ENCODE results near the gene EML3. TPM values are rescaled to one million over a fixed set of nuclear protein-coding genes. Genes with fewer than 3 reads are reported as not detected.

Gene EML3
- total and polyA plus RNA-seq, 2 of the 13 experiments (the other 11 are each of a cell fraction or from before 2014, with no cell fraction given), result 10.6 to 12.3 TPM

- TF ChIP-seq ZNF20 (CRISPR knock-in tag; IDR thresholded peaks at IDR 0.05), result peak; percentile 73; the same call in 1 of the 2 replicates
- TF ChIP-seq ZNF777 (CRISPR knock-in tag; IDR thresholded peaks at IDR 0.05), result peak; percentile 88
- 0 out of 2 replicates have a peak, but pooled peaks have one; percentile 56 for TF ChIP-seq ZNF17 (CRISPR knock-in tag; IDR thresholded peaks at IDR 0.05)
- no peak for TF ChIP-seq PRMT3 (CRISPR knock-in tag; IDR thresholded peaks at IDR 0.05; ENCODE audit: borderline replicate concordance, low read depth)
- 0 out of 2 replicates have a peak, but pooled peaks have one; percentile 40 for TF ChIP-seq ZNF83 (CRISPR knock-in tag; IDR thresholded peaks at IDR 0.05; ENCODE audit: borderline replicate concordance)
- TF ChIP-seq NFE2L1 (CRISPR knock-in tag; IDR thresholded peaks at IDR 0.05; ENCODE audit: borderline replicate concordance), result no peak
- TF ChIP-seq ZFP62 (CRISPR knock-in tag; IDR thresholded peaks at IDR 0.05), result no peak
- TF ChIP-seq SKIL (CRISPR knock-in tag; IDR thresholded peaks at IDR 0.05; ENCODE audit: borderline replicate concordance), result no peak
- peak; percentile 90 for TF ChIP-seq MAX (IDR thresholded peaks at IDR 0.05)
- peak; percentile 77; the same call in 1 of the 2 replicates for TF ChIP-seq YEATS4 (CRISPR knock-in tag; IDR thresholded peaks at IDR 0.05; ENCODE audit: borderline replicate concordance)
- TF ChIP-seq KDM1A (CRISPR knock-in tag; IDR thresholded peaks at IDR 0.05), result no peak
- no peak for TF ChIP-seq NCOA2 (CRISPR knock-in tag; IDR thresholded peaks at IDR 0.05)
- TF ChIP-seq GABPB1 (CRISPR knock-in tag; IDR thresholded peaks at IDR 0.05), result peak; percentile 84
- TF ChIP-seq PHF8 (CRISPR knock-in tag; IDR thresholded peaks at IDR 0.05), result no peak
- peak; percentile 66; the same call in 1 of the 2 replicates for TF ChIP-seq THAP8 (CRISPR knock-in tag; IDR thresholded peaks at IDR 0.05; ENCODE audit: borderline replicate concordance)
- no peak; the same call in 1 of the 2 replicates for TF ChIP-seq ZNF709 (CRISPR knock-in tag; IDR thresholded peaks at IDR 0.05)
- TF ChIP-seq FOXO1 (CRISPR knock-in tag; IDR thresholded peaks at IDR 0.05), result no peak
- no peak for TF ChIP-seq CHD2 (IDR thresholded peaks at IDR 0.05; ENCODE audit: low read depth, low read length)
- no peak for TF ChIP-seq ESRRA (CRISPR knock-in tag; IDR thresholded peaks at IDR 0.05; ENCODE audit: low read depth)
- TF ChIP-seq POLR2AphosphoS5 (IDR thresholded peaks at IDR 0.05; ENCODE audit: low read depth, low read length), result no peak
- TF ChIP-seq ATF4 (CRISPR knock-in tag; IDR thresholded peaks at IDR 0.05), result no peak
- no peak for TF ChIP-seq ZNF775 (CRISPR knock-in tag; IDR thresholded peaks at IDR 0.05; ENCODE audit: borderline replicate concordance)
- no peak for TF ChIP-seq ARID2 (CRISPR knock-in tag; IDR thresholded peaks at IDR 0.05; ENCODE audit: borderline replicate concordance)
- peak; percentile 71; the same call in 1 of the 2 replicates for TF ChIP-seq NAIF1 (CRISPR knock-in tag; IDR thresholded peaks at IDR 0.05; ENCODE audit: borderline replicate concordance)
- TF ChIP-seq ZNF7 (CRISPR knock-in tag; IDR thresholded peaks at IDR 0.05), result no peak
- TF ChIP-seq PHF20 (CRISPR knock-in tag; IDR thresholded peaks at IDR 0.05), result no peak; the same call in 1 of the 2 replicates
- TF ChIP-seq HNRNPL (IDR thresholded peaks at IDR 0.05; ENCODE audit: low read depth, low read length), result no peak
- no peak for TF ChIP-seq TCF12 (IDR thresholded peaks at IDR 0.05)
- TF ChIP-seq TCF12 (CRISPR knock-in tag; IDR thresholded peaks at IDR 0.05), result 0 out of 2 replicates have a peak, but pooled peaks have one; percentile 35
- TF ChIP-seq ZNF839 (CRISPR knock-in tag; IDR thresholded peaks at IDR 0.05; ENCODE audit: borderline replicate concordance), result no peak
Observed at GRCh38 chr11:62601122-62601371, 11.5 kb downstream of the EML3 start (continued).

Data from HepG2 (cell line).